ENCODE measurements around the gene ANKRD66. TPM values are rescaled to one million over a fixed set of nuclear protein-coding genes. Genes with fewer than 3 reads are reported as not detected.

Gene ANKRD66
- polyA plus RNA-seq (2011; rRNA removed) (not detected in 2 replicates), polyA minus RNA-seq (2011; rRNA and poly(A)+ RNA removed) (not detected in 2 replicates)

- DNase-seq (ENCODE audit: low read depth), result no peak
- TF ChIP-seq, protein P1, sequence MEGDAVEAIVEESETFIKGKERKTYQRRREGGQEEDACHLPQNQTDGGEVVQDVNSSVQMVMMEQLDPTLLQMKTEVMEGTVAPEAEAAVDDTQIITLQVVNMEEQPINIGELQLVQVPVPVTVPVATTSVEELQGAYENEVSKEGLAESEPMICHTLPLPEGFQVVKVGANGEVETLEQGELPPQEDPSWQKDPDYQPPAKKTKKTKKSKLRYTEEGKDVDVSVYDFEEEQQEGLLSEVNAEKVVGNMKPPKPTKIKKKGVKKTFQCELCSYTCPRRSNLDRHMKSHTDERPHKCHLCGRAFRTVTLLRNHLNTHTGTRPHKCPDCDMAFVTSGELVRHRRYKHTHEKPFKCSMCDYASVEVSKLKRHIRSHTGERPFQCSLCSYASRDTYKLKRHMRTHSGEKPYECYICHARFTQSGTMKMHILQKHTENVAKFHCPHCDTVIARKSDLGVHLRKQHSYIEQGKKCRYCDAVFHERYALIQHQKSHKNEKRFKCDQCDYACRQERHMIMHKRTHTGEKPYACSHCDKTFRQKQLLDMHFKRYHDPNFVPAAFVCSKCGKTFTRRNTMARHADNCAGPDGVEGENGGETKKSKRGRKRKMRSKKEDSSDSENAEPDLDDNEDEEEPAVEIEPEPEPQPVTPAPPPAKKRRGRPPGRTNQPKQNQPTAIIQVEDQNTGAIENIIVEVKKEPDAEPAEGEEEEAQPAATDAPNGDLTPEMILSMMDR (IDR thresholded peaks at IDR 0.05; ENCODE audit: insufficient read depth, low read depth, low read length), result no peak
- Histone ChIP-seq H3K4me3 (ENCODE audit: low read depth, low read length) (no peak within 1 kb of the TSS), H3K27me3 (ENCODE audit: control insufficient read depth, insufficient read depth, low read length) (no peaks in the 10 kb centered on the region), H3K36me3 (ENCODE audit: control insufficient read depth, insufficient read depth, low read length) (no peaks in the 10 kb centered on the region)
- CTCF ChIA-PET, result interaction anchor here (1.1 kb wide), 1 partner anchor 13 kb away, joined by 3 read pairs; no protein-coding TSS in a partner anchor
- POLR2A ChIA-PET, result no interaction called here
Measured at GRCh38 chr6:46746696-46747095, at the start of gene ANKRD66. ANKRD66 (plus strand) TSS chr6:46746933; CDS start chr6:46751949, 5,016 bp downstream.

- Histone ChIP-seq H3K27me3 (ENCODE audit: control insufficient read depth, insufficient read depth, low read length) (no peaks in the 10 kb centered on the region), H3K4me3 (ENCODE audit: low read depth, low read length) (no peak overlapping the region), H3K36me3 (ENCODE audit: control insufficient read depth, insufficient read depth, low read length) (no peaks in the 10 kb centered on the region)
- DNase-seq (ENCODE audit: low read depth), result no peak
- CTCF ChIA-PET, result no interaction called here
- POLR2A ChIA-PET, result no interaction called here
- TF ChIP-seq, protein P1 (IDR thresholded peaks at IDR 0.05; ENCODE audit: insufficient read depth, low read depth, low read length), result no peak
Measured at GRCh38 chr6:46699970-46700369, 46.8 kb upstream of the ANKRD66 start.

DNA sequence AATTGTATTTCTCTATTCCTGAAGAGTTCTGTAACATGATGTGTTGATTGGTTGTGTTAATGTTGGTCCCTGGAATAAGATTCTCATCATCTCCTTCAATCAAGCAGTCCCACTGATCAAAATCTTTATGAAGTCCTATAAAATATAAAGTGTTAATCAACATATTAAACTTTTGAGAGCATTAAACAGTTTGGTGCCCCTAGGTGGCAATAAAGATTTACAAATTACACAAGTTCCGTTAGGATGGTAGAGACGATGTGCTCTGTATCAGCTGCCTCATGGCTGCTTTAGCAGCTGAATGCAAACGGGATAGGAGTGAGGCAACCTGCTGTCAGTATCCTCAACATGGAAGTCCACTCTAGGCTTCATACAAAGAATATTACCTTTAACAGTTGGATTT is 42.2 kb upstream of the ANKRD66 start:
- H3K4me3 ChIP-seq (ENCODE audit: low read depth, low read length), result no peak overlapping the region
- TF ChIP-seq, protein P1 (IDR thresholded peaks at IDR 0.05; ENCODE audit: insufficient read depth, low read depth, low read length), result no peak
- no peak for DNase-seq (ENCODE audit: low read depth)
- POLR2A ChIA-PET, result no interaction called here
- H3K27me3 ChIP-seq (ENCODE audit: control insufficient read depth, insufficient read depth, low read length), result no peaks in the 10 kb centered on the region
- CTCF ChIA-PET, result interaction anchor here (0.8 kb wide), 1 partner anchor 287 kb away, joined by 4 read pairs; no protein-coding TSS in a partner anchor
- no peaks in the 10 kb centered on the region for H3K36me3 ChIP-seq (ENCODE audit: control insufficient read depth, insufficient read depth, low read length)

DNA sequence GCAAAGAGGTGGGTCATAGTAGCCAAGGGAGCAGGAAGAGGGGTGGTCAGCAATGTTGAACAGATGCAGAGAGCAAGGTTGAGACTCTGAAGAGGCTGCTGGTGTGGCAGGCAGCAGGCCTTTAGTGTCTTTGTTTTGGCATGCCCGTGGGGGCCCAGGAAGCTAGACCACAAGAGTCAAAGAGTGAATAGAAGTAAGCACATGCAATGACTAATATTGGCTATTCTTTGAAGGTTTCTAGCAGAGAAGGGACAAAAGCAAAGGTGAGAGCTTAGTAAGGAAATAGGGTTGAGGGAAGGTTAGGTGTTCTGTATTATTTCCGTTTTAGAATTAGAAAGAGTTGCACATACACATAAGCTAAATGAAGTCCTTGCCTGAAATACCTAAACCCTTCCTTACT is 40.3 kb upstream of the ANKRD66 start:
- H3K4me3 ChIP-seq (ENCODE audit: low read depth, low read length), result no peak overlapping the region
- TF ChIP-seq, protein P1 (IDR thresholded peaks at IDR 0.05; ENCODE audit: insufficient read depth, low read depth, low read length), result no peak
- H3K36me3 ChIP-seq (ENCODE audit: control insufficient read depth, insufficient read depth, low read length), result no peaks in the 10 kb centered on the region
- ChIA-PET CTCF (interaction anchor here (0.8 kb wide), 1 partner anchor 16 kb away, joined by 3 read pairs; no protein-coding TSS in a partner anchor), POLR2A (no interaction called here)
- DNase-seq (ENCODE audit: low read depth), result no peak
- H3K27me3 ChIP-seq (ENCODE audit: control insufficient read depth, insufficient read depth, low read length), result no peaks in the 10 kb centered on the region

- TF ChIP-seq, protein P1 (IDR thresholded peaks at IDR 0.05; ENCODE audit: insufficient read depth, low read depth, low read length), result no peak
- H3K4me3 ChIP-seq (ENCODE audit: low read depth, low read length), result no peak overlapping the region
- ChIA-PET CTCF (no interaction called here), POLR2A (no interaction called here)
- no peaks in the 10 kb centered on the region for H3K36me3 ChIP-seq (ENCODE audit: control insufficient read depth, insufficient read depth, low read length)
- no peaks in the 10 kb centered on the region for H3K27me3 ChIP-seq (ENCODE audit: control insufficient read depth, insufficient read depth, low read length)
- no peak for DNase-seq (ENCODE audit: low read depth)
Measured at GRCh38 chr6:46711491-46711890, 35.2 kb upstream of the ANKRD66 start.

Measured in BJ (cell line).